CD4-positive, alpha-beta T cell (primary cell): ENCODE measurements around the gene NID2. TPM values are rescaled to one million over a fixed set of nuclear protein-coding genes. Genes with fewer than 3 reads are reported as not detected.

ENCODE experiments used
- ATAC-seq: fragments of 200-7000 bp; cut with Tn5 transposase; one replicate; pipeline ENCODE4 v1.10.0; 2022; ENCODE audit warnings: mild to moderate bottlenecking; ENCODE audit not compliant: poor library complexity
- CTCF ChIA-PET: fragments of 350-600 bp; sonication (Branson Sonifier 250); formaldehyde crosslinking; loops from one replicate; lab custom pipeline; 2021; ENCODE audit warnings: antibody characterized with exemption, inconsistent platforms; lab: Charles Lee
- POLR2A ChIA-PET: fragments of 350-600 bp; sonication (Branson Sonifier 250); formaldehyde crosslinking; loops from one replicate; lab custom pipeline; 2021; ENCODE audit warnings: antibody characterized with exemption, inconsistent platforms; lab: Charles Lee
- DNase-seq, 14 experiments: peaks; one replicate each; pipeline ENCODE4 v3.0.0-alpha.2; 2013 to 2020; ENCODE audit warnings: mixed read lengths in 2 of 14
- H3K27ac ChIP-seq, 2 donors: one replicate each; pipeline versions ENCODE4 v1.5.1 to v1.7.0; 2013; ENCODE audit warnings: low read length in 2 of 2, low read depth in 1 of 2, mild to moderate bottlenecking in 1 of 2
- H3K27me3 ChIP-seq, 2 experiments: 1 replicate in 1 of 2; 2 replicates in 1 of 2; pipeline versions ENCODE4 v1.6.1 to v1.7.0; 2013; ENCODE audit warnings: low read length in 2 of 2, control low read depth in 1 of 2, mild to moderate bottlenecking in 1 of 2, moderate library complexity in 1 of 2; ENCODE audit not compliant: insufficient read depth in 2 of 2, control insufficient read depth in 1 of 2
- H3K36me3 ChIP-seq: one replicate; pipeline ENCODE4 v1.6.1; 2013; ENCODE audit warnings: low read length, control low read depth; ENCODE audit not compliant: insufficient read depth
- H3K4me1 ChIP-seq: one replicate; pipeline ENCODE4 v1.6.1; 2013; ENCODE audit warnings: low read length, control low read depth; ENCODE audit not compliant: insufficient read depth
- H3K4me3 ChIP-seq: one replicate; pipeline ENCODE4 v1.5.1; 2013; ENCODE audit warnings: mild to moderate bottlenecking, low read length, moderate library complexity
- H3K9me3 ChIP-seq, 2 experiments: 1 replicate in 1 of 2; 2 replicates in 1 of 2; pipeline versions ENCODE4 v1.6.1 to v1.7.0; 2013; ENCODE audit warnings: low read length in 2 of 2, mild to moderate bottlenecking in 2 of 2, control low read depth in 1 of 2, moderate library complexity in 1 of 2; ENCODE audit not compliant: control insufficient read depth in 1 of 2, insufficient read depth in 1 of 2
- H3K27ac Mint-ChIP-seq: one replicate; pipeline ENCODE4 v1.8.0; 2020; ENCODE audit warnings: mixed read lengths
- H3K27me3 Mint-ChIP-seq: one replicate; pipeline ENCODE4 v1.8.0; 2021; ENCODE audit warnings: mixed read lengths
- H3K36me3 Mint-ChIP-seq: one replicate; pipeline ENCODE4 v1.8.0; 2021; ENCODE audit warnings: low read depth, mixed read lengths
- H3K4me1 Mint-ChIP-seq: one replicate; pipeline ENCODE4 v1.8.0; 2021; ENCODE audit warnings: low read depth, mixed read lengths
- H3K4me3 Mint-ChIP-seq: one replicate; pipeline ENCODE4 v1.8.0; 2020; ENCODE audit warnings: mild to moderate bottlenecking, mixed read lengths
- H3K9me3 Mint-ChIP-seq: one replicate; pipeline ENCODE4 v1.8.0; 2020; ENCODE audit warnings: mixed read lengths
- CTCF ChIP-seq: fragments of 200-600 bp; IDR thresholded peaks from one replicate; pipeline ENCODE4 v1.8.0; 2022; ENCODE audit warnings: antibody characterized with exemption, mild to moderate bottlenecking
- intact Hi-C, 2 experiments: fragments of 100-400 bp; cut with DNase I in 1 of 2; cut with micrococcal nuclease in 1 of 2; formaldehyde crosslinking; loops; one replicate each; pipeline versions ENCODE4 v1.15.1 to v1.9.0; 2023 to 2025; cut with DNase I, micrococcal nuclease
- total RNA-seq, 174 experiments: library from RNA in 2 of 174; stranded (reverse) in 2 of 174; gene quantifications; one replicate each; pipeline ENCODE4 v1.2.3 and lab custom pipeline; 2021 to 2026

The NID2 gene
- total RNA-seq, 2 experiments from 2014 or later, result 0.19 TPM; not detected in 1

GRCh38 chr14:52076334-52076733 is 7.5 kb upstream of the NID2 start:
- Histone ChIP-seq H3K27me3 (peaks cover 1 to 8% of the 10 kb centered on the region in 2 experiments), H3K9me3 (no peaks in the 10 kb centered on the region), H3K36me3 (no peaks in the 10 kb centered on the region), H3K4me3 (no peak overlapping the region), H3K27ac (no peak overlapping the region), H3K4me1 (peaks cover 4% of the 10 kb centered on the region)
- Mint-ChIP-seq H3K4me3 (no peak overlapping the region), H3K9me3 (no peaks in the 10 kb centered on the region), H3K4me1 (no peaks in the 10 kb centered on the region), H3K27ac (no peak overlapping the region), H3K27me3 (peaks cover 25% of the 10 kb centered on the region), H3K36me3 (no peaks in the 10 kb centered on the region)
- DNase-seq (no peak), ATAC-seq (no peak)
- POLR2A ChIA-PET, result no interaction called here
- intact Hi-C loops, result no loop called here
- CTCF ChIA-PET, result no interaction called here
- TF ChIP-seq CTCF, result no peak

- no peaks in the 10 kb centered on the region for H3K36me3 Mint-ChIP-seq
- no peaks in the 10 kb centered on the region for H3K9me3 ChIP-seq
- H3K4me3 ChIP-seq, result no peak overlapping the region
- intact Hi-C loops, result no loop called here
- H3K27ac Mint-ChIP-seq, result no peak overlapping the region
- no peaks in the 10 kb centered on the region for H3K36me3 ChIP-seq
- H3K4me1 Mint-ChIP-seq, result no peaks in the 10 kb centered on the region
- CTCF ChIA-PET, result no interaction called here
- H3K4me1 ChIP-seq, result peaks cover 4% of the 10 kb centered on the region
- H3K27me3 ChIP-seq, result peaks cover 11 to 14% of the 10 kb centered on the region in 2 experiments
- H3K4me3 Mint-ChIP-seq, result no peak overlapping the region
- no peaks in the 10 kb centered on the region for H3K9me3 Mint-ChIP-seq
- no peak for TF ChIP-seq CTCF
- no peak for DNase-seq
- no peak overlapping the region for H3K27ac ChIP-seq
- ATAC-seq, result no peak
- POLR2A ChIA-PET, result no interaction called here
- peaks cover 33% of the 10 kb centered on the region for H3K27me3 Mint-ChIP-seq
Measured at GRCh38 chr14:52075371-52075770, 6.5 kb upstream of the NID2 start.

DNA sequence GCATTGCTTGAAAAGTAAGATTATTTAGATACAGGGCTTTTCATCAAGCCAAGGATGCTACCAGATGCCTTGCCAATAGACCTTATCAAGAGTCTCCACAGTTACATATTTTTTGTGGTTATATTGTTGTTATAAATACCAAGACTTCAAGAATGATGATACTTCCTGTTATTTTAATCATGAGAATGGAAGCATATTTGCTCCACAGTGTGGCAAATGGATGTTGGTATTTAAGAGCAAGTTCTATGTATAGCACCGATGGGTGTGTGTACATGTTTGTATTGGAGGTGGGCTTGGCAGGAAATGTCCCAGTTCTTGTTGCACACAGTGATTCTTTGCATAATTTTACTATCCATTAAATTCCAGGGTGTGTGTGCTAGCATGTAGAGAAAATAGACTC is 4.4 kb upstream of the NID2 start:
- Histone ChIP-seq H3K27me3 (peaks cover 30 to 33% of the 10 kb centered on the region in 2 experiments), H3K4me1 (peaks cover 21% of the 10 kb centered on the region), H3K9me3 (peaks cover 0 to 11% of the 10 kb centered on the region in 2 experiments), H3K4me3 (no peak overlapping the region), H3K27ac (no peak overlapping the region), H3K36me3 (no peaks in the 10 kb centered on the region)
- DNase-seq, result no peak
- ChIA-PET POLR2A (no interaction called here), CTCF (interaction anchor here (0.7 kb wide), 1 partner anchor 27 kb away, joined by 3 read pairs; no protein-coding TSS in a partner anchor)
- no peak overlapping the region for H3K4me3 Mint-ChIP-seq
- H3K4me1 Mint-ChIP-seq, result peaks cover 6% of the 10 kb centered on the region
- ATAC-seq, result no peak
- no peak overlapping the region for H3K27ac Mint-ChIP-seq
- H3K27me3 Mint-ChIP-seq, result peaks cover 30% of the 10 kb centered on the region
- TF ChIP-seq CTCF, result no peak
- no peaks in the 10 kb centered on the region for H3K9me3 Mint-ChIP-seq
- no peaks in the 10 kb centered on the region for H3K36me3 Mint-ChIP-seq
- intact Hi-C loops, result no loop called here
